Fibroblast of villous mesenchyme (primary cell): Measurements from ENCODE around the gene DUOX2. TPM values are rescaled to one million over a fixed set of nuclear protein-coding genes. Genes with fewer than 3 reads are reported as not detected.

Experiments
- DNase-seq: peaks from one replicate; pipeline ENCODE4 v3.0.0-alpha.2; 2010; ENCODE audit warnings: low read depth
- H3K4me3 ChIP-seq: 2 replicates; pipeline ENCODE4 v1.5.1; 2011; ENCODE audit warnings: low read depth, mild to moderate bottlenecking, low read length
- total RNA-seq: library from RNA; depleted of rRNA; stranded (reverse); fragments of >200 nt; gene quantifications from 2 replicates; pipeline ENCODE4 v1.2.3, GENCODE V29; 2012
- TF ChIP-seq, protein P1 (sequence below): IDR thresholded peaks from 2 replicates; pipeline ENCODE4 v1.5.1; 2012; ENCODE audit warnings: low read depth, mild to moderate bottlenecking, low read length; ENCODE audit not compliant: insufficient read depth

The DUOX2 gene
- total RNA-seq, 1 donor = not detected

DNA sequence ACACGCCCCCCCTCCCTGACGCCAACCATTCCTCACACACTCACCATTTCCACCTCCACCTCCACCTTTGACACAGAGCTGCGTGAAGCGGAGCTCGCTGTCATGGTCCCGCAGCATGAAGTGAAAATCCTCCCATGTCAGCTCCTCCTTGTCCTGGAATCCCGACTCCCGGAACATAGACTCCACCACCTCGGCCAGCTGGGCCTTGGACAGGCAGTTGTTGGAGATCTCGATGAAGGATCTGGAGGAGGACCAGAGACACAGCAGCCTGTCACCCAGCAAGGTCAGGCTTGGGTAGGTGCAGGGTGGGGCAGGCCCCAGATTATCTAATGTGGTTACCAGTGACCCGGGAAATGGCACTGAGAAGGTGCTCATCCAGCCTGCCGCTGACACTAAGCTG lies 12.2 kb downstream of the DUOX2 start:
- no peak for DNase-seq
- TF ChIP-seq, protein P1, sequence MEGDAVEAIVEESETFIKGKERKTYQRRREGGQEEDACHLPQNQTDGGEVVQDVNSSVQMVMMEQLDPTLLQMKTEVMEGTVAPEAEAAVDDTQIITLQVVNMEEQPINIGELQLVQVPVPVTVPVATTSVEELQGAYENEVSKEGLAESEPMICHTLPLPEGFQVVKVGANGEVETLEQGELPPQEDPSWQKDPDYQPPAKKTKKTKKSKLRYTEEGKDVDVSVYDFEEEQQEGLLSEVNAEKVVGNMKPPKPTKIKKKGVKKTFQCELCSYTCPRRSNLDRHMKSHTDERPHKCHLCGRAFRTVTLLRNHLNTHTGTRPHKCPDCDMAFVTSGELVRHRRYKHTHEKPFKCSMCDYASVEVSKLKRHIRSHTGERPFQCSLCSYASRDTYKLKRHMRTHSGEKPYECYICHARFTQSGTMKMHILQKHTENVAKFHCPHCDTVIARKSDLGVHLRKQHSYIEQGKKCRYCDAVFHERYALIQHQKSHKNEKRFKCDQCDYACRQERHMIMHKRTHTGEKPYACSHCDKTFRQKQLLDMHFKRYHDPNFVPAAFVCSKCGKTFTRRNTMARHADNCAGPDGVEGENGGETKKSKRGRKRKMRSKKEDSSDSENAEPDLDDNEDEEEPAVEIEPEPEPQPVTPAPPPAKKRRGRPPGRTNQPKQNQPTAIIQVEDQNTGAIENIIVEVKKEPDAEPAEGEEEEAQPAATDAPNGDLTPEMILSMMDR = no peak
- H3K4me3 ChIP-seq = no peak overlapping the region

DNA sequence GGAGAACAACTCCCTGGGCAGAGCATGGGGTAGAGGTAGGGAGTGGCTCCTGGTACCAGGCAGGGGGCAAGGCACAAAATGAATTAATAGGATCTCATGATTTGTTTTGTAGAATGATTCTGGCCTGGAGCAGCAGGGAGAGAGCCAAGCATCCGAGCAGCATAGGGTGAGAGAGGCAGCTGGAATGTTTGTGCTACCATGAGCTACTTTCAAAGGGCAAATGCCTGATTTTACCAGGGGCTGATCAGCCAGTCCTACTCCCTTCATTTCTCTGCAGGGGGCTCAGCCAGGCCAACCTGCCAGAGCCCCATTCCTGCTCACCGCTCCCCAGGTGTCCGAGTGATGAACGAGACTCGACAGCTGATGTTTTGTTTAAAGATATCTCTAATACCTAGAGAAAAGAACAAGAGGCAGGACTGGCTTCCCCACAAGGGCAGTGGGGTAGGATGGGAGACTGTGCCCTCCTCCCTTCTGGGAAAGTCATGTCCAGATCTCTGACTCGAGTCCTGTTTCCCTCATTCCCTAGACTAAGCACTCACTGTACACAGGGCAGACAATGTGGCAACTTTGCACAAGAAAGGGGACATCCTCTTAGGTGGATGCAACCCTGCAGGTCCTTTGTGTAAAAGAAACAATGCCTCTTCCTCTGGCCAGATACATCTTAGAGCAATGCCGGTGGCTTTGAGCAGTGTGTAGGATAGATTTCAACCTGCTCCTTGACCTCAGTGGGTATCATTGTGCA lies 12.9 kb downstream of the DUOX2 start:
- TF ChIP-seq, protein P1 = no peak
- H3K4me3 ChIP-seq = no peak overlapping the region
- DNase-seq = no peak

DNA sequence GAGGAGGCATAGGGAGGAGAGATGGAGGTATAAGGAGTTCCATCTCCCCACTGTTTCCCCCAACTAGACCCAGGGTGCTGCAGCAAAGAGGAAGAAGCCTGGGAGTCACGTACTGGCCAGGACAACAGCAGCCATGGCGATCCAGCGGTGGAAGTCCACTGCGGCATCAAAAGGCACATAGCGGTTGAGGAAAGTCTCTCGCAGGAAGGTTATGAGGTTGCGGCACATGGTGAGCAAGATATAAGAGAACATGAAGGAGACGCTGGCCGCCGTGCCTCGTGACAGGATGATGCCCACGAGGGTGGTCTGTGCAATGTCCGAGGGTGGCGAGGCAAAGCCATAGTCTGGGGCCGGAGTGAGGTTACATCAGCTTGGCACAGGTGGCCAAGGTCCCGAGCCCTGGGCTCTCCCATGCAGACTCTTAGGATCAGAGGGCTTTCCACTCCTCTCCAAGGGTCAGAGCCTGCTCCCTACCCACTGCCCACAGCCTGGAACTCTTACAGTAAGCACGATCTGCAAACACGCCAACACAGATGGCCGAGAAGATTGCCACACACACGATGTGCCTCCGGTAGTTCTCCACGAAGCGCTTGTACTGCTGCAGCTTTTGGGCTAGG lies 14.3 kb downstream of the DUOX2 start:
- TF ChIP-seq, protein P1 = no peak
- DNase-seq = no peak
- no peak overlapping the region for H3K4me3 ChIP-seq

DNA sequence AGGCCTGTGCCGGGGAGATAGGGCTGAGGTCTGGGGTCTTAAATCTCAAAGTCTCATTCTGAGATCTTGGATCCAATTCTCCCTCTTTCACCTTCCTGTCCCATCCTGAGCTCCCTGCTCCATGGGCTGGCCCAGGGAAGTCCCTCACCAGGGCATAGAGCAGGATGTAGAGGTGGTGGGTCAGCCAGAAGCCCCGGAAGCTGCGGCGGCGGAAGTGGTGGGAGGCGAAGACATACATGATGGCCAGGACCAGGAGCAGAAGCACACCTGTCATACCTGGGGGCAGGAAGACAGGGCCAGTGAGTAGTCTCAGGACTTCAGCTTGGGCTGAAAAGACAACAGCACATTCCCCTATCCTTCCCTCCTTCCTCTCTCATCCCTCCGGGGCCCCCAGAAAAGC lies 16.5 kb downstream of the DUOX2 start:
- H3K4me3 ChIP-seq = no peak overlapping the region
- no peak for DNase-seq
- TF ChIP-seq, protein P1 = no peak

DNA sequence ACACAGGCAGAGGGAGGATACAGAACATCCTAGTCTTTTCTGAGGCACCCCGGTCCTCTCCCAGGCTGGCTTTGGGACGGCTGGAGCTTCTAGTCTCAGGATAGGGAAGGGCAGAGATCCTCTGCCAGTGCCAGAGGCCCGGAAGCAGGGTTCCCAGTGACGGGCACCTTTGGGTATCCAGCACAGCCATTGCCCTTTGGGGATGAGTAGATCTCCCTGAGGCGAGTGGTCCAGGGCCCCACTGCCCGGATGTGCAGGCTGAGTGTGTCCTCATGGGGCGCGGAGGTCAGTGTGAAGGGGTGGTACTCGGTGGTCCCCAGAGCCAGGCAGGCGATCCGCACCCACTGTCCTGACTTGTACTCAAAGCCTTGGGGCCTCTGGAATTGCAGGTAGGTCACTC lies 18.3 kb downstream of the DUOX2 start:
- no peak overlapping the region for H3K4me3 ChIP-seq
- TF ChIP-seq, protein P1 = no peak
- DNase-seq = no peak

DNA sequence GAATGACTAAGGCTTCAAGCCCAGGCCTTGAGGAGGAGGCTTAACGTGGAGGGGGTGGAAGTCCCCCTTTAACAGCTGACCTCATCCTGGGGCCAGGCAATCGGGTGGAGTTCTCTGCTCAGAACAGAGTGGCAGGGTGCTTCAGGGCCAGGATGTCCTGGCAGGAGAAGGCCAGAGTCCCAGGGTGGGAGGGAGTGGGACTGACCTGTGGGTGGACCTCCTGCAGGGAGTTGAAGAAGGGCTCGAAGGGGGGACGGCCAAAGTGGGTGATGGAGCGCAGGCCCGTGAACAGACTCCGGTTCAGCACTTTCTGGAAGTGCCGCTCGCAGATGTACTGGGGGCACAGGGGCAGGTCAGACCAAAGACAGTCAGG lies 19.6 kb downstream of the DUOX2 start:
- no peak for DNase-seq
- TF ChIP-seq, protein P1 = no peak
- H3K4me3 ChIP-seq = no peak overlapping the region
